Progenitor cell of endocrine pancreas (in vitro differentiated cells): Measurements from ENCODE around the gene EIF4G1. TPM values are rescaled to one million over a fixed set of nuclear protein-coding genes. Genes with fewer than 3 reads are reported as not detected.
A peak's percentile ranks its signal among the peaks of the same experiment; 100 is the strongest.

Source experiments
- DNase-seq: peaks from one replicate; pipeline ENCODE4 v3.0.0; 2021; ENCODE audit warnings: low spot score; ENCODE audit not compliant: unreplicated experiment
- H3K27ac Mint-ChIP-seq: 2 replicates; pipeline ENCODE4 v1.8.0; 2021; ENCODE audit warnings: mild to moderate bottlenecking, moderate library complexity, mixed read lengths
- H3K27me3 Mint-ChIP-seq: 2 replicates; pipeline ENCODE4 v1.8.0; 2021; ENCODE audit warnings: mixed read lengths
- H3K36me3 Mint-ChIP-seq: 2 replicates; pipeline ENCODE4 v1.8.0; 2022; ENCODE audit warnings: mixed read lengths; ENCODE audit not compliant: insufficient read depth
- H3K4me1 Mint-ChIP-seq: 2 replicates; pipeline ENCODE4 v1.8.0; 2021; ENCODE audit warnings: low read depth, mixed read lengths
- H3K4me3 Mint-ChIP-seq: 2 replicates; pipeline ENCODE4 v1.8.0; 2021; ENCODE audit warnings: low read depth, mild to moderate bottlenecking, moderate library complexity, mixed read lengths
- H3K9me3 Mint-ChIP-seq: 2 replicates; pipeline ENCODE4 v1.8.0; 2021; ENCODE audit warnings: low read depth, mixed read lengths
- total RNA-seq: library from RNA; stranded (reverse); gene quantifications from 2 replicates; pipeline ENCODE4 v1.2.1, GENCODE V29; 2021
- TF ChIP-seq, protein P1 (sequence below): fragments of 200-600 bp; sonication (generic); IDR thresholded peaks from one replicate; pipeline ENCODE4 v1.5.0; 2021; ENCODE audit warnings: antibody characterized with exemption, mild to moderate bottlenecking; ENCODE audit not compliant: unreplicated experiment

Gene EIF4G1
- total RNA-seq, 1 donor from 2014 or later, result 341 TPM

DNA sequence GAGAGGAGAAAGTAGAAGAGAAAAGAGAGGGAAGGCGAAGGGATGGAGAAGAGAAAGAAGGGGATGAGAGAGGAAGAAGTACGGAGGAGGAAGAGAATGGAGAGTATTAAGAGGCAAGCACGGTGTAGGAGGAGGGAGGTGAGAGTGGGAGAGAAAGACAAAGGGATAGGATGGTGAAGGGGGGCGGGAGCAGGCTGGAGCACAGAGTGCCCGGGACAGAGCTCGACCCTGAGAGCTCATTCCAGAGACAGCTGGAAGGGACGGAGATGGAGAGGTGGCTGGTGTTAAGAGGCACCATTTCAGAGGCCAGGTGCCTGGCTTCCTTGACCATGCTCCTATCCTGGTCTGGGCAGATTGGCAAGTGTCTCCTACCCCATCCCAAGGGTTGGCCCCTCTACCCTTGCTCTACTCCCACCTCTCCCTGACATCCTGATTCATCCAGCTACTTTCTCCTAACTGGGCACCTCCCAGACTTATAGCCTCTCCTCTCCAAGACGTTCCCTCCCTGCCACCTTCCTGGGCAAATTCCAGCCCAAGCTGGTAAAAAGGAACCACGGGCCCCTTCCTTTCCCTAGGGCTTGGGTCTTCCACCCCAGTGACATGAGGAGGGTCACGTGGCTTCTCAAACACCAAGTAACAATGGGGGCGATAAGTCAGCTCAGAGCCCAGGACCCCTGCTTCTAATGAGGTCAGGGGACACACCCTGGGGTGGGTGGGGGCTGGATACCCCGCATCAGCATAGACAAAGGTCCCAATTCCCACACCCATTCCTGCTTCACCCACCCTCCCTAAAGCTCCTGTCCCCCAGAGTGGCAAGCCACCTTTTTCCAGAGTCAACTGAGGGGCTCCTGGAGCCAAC is 45.9 kb downstream of the EIF4G1 start:
- Mint-ChIP-seq H3K27me3 (peaks cover 5% of the 10 kb centered on the region), H3K9me3 (no peaks in the 10 kb centered on the region), H3K4me1 (peaks cover 25% of the 10 kb centered on the region), H3K36me3 (peaks cover 13% of the 10 kb centered on the region), H3K27ac (peak overlapping the region; percentile 40), H3K4me3 (peak overlapping the region; percentile 84)
- no peak for DNase-seq
- TF ChIP-seq, protein P1, sequence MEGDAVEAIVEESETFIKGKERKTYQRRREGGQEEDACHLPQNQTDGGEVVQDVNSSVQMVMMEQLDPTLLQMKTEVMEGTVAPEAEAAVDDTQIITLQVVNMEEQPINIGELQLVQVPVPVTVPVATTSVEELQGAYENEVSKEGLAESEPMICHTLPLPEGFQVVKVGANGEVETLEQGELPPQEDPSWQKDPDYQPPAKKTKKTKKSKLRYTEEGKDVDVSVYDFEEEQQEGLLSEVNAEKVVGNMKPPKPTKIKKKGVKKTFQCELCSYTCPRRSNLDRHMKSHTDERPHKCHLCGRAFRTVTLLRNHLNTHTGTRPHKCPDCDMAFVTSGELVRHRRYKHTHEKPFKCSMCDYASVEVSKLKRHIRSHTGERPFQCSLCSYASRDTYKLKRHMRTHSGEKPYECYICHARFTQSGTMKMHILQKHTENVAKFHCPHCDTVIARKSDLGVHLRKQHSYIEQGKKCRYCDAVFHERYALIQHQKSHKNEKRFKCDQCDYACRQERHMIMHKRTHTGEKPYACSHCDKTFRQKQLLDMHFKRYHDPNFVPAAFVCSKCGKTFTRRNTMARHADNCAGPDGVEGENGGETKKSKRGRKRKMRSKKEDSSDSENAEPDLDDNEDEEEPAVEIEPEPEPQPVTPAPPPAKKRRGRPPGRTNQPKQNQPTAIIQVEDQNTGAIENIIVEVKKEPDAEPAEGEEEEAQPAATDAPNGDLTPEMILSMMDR, result no peak

DNA sequence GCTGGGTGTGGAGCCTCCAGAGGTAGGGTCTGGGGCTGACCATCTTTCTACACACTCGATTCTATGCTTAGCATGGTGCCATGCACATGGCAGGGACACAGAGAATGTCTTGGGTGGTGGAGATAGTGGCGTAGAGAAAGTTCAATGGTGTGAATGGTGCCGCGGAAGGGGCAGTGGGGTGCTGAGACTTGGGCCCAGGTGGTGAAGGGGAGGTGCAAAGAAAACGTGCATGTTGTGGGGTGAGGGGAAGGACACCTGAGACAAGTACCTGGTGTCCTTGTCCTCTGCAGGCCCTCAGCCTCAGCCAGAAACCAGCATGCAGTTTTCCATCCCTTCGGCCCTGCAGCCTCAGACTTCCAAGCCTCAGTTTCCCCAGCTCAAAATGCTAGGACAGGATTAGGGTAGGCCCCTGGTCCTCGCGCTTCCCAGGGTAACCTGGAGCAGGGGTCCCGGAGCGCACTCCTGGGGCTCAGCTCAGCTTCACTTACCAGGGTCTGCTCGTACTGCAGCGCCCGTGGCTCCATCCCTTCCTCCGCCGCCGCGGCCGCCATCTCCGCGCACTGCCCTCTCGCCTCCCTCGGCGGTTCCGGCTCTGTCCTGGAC is 46.6 kb downstream of the EIF4G1 start:
- peaks cover 5% of the 10 kb centered on the region for H3K27me3 Mint-ChIP-seq
- no peaks in the 10 kb centered on the region for H3K9me3 Mint-ChIP-seq
- peaks cover 25% of the 10 kb centered on the region for H3K4me1 Mint-ChIP-seq
- DNase-seq, result no peak
- H3K36me3 Mint-ChIP-seq, result peaks cover 13% of the 10 kb centered on the region
- H3K27ac Mint-ChIP-seq, result peak overlapping the region; percentile 40
- TF ChIP-seq, protein P1, result no peak
- peak overlapping the region; percentile 84 for H3K4me3 Mint-ChIP-seq

DNA sequence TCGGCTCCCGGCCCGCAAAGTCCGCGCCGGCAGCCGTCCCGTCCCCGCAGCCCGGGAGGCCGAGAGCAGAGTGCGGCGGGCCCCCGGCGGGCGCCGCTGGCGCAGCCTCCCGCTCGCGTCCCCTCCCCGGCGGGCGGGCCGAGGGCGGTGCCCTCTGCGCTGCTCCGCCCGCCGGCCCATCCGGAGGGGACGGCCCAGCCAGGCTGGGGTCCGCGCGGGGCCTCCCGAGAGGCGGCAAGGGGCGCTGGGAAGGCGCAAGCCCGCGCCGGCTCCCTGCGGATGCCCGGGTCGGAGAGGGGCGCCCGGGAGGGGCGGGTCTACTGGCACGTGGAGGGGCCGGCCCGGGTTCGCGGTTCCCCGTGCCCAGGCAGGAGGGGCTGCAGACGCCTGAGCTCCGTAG is 47.1 kb downstream of the EIF4G1 start, which contains the start of the genes CLCN2 and POLR2H:
Gene CLCN2 (minus strand): TSS at position 74 of the 400 bp plus-strand sequence. CDS start 126 bp downstream, outside the sequence.
Gene POLR2H (plus strand): TSS at position 179 of the 400 bp plus-strand sequence. CDS start 1,783 bp downstream, outside the sequence.
- peaks cover 26% of the 10 kb centered on the region for H3K4me1 Mint-ChIP-seq
- TF ChIP-seq, protein P1, result no peak
- H3K27ac Mint-ChIP-seq, result peak within 1 kb of the TSS; percentile 97
- H3K27me3 Mint-ChIP-seq, result peaks cover 5% of the 10 kb centered on the region
- no peaks in the 10 kb centered on the region for H3K9me3 Mint-ChIP-seq
- peak; percentile 64 for DNase-seq
- peak within 1 kb of the TSS; percentile 96 for H3K4me3 Mint-ChIP-seq
- peaks cover 15% of the 10 kb centered on the region for H3K36me3 Mint-ChIP-seq

DNA sequence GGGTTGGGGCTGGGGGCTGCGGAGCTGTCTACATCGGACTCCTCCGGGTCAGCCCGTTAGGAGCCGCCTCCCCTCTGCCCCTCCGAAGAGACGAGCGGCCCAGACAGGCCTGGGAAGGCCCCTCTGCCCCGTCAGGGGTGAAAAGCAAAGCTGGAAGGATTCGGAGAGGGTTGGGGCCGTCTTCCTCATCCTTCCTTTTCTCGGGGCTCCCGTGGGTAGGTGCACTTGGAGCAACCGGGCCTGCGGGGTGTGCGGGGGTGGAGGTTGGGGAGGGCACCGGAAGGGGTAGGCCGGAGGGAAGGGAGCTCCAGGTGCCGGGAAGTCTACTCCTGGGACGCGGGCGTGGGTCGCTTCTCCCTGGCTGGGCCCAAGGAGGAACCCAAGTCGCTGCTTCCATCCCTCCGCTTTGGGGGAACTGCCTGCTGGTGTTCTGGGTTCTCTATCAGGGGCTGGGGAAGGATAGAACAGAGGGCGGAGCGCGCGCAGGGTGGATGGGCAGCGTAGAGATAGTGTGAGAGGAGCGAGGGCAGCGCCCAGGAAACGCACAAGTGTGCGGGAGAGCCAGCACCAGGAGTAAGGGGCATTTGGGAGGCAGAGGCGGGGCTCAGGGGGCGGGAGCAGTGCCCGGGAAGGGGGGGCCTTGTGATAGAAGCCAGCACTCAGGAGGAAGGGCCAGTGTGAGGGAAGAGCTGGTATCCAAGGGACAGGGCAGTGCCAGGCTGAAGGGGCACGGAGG is 47.7 kb downstream of the EIF4G1 start:
- H3K27me3 Mint-ChIP-seq, result peaks cover 5% of the 10 kb centered on the region
- peak overlapping the region; percentile 96 for H3K4me3 Mint-ChIP-seq
- H3K4me1 Mint-ChIP-seq, result peaks cover 31% of the 10 kb centered on the region
- H3K36me3 Mint-ChIP-seq, result peaks cover 21% of the 10 kb centered on the region
- H3K9me3 Mint-ChIP-seq, result no peaks in the 10 kb centered on the region
- peak overlapping the region; percentile 97 for H3K27ac Mint-ChIP-seq
- DNase-seq, result peak; percentile 45
- TF ChIP-seq, protein P1, result no peak
